GM12892 (cell line): ENCODE results near the gene DOK7.
"Not testable (repeated sequence)": the region's sequence is repeated elsewhere in the genome, so short reads cannot be mapped to it uniquely, and the experiment has no call there.

Experiments used
- POLR2A ChIP-seq: IDR thresholded peaks from 2 replicates; pipeline ENCODE4 v1.6.1; 2011; ENCODE audit warnings: low read depth, low read length, control low read depth
- POLR2AphosphoS5 ChIP-seq: IDR thresholded peaks from 2 replicates; pipeline ENCODE4 v1.6.1; 2011; ENCODE audit warnings: low read depth, low read length, control low read depth

GRCh38 chr4:3543415-3543814 lies 80.3 kb downstream of the DOK7 start:
- TF ChIP-seq POLR2A, POLR2AphosphoS5: not testable (repeated sequence)
